Left hindlimb (tissue), 1 donor: Measurements from ENCODE around the gene CCDC51.

Experiments used
- DNase-seq: peaks from one replicate; pipeline ENCODE4 v3.0.0-alpha.2; 2018

CCDC51 gene

GRCh38 chr3:48419149-48419548 lies 20.8 kb downstream of the CCDC51 start:
- no peak for DNase-seq

GRCh38 chr3:48418651-48419050 lies 21.3 kb downstream of the CCDC51 start:
- no peak for DNase-seq

- DNase-seq, result no peak
Measured at GRCh38 chr3:48418140-48418539, 21.8 kb downstream of the CCDC51 start.

GRCh38 chr3:48417529-48418108 lies 22.3 kb downstream of the CCDC51 start:
- no peak for DNase-seq

- no peak for DNase-seq
Measured at GRCh38 chr3:48416546-48416945, 23.4 kb downstream of the CCDC51 start.

GRCh38 chr3:48416091-48416505 lies 23.8 kb downstream of the CCDC51 start:
- DNase-seq, result no peak

- no peak for DNase-seq
Measured at GRCh38 chr3:48415251-48415953, 24.5 kb downstream of the CCDC51 start.

GRCh38 chr3:48414376-48415250 lies 25.3 kb downstream of the CCDC51 start:
- DNase-seq, result peak; percentile 21

GRCh38 chr3:48413611-48414010 lies 26.3 kb downstream of the CCDC51 start:
- no peak for DNase-seq

- peak; percentile 40 for DNase-seq
Measured at GRCh38 chr3:48413086-48413485, 26.8 kb downstream of the CCDC51 start.

GRCh38 chr3:48412375-48413001 lies 27.4 kb downstream of the CCDC51 start:
- peak; percentile 29 for DNase-seq

GRCh38 chr3:48411606-48412374 lies 28.1 kb downstream of the CCDC51 start:
- no peak for DNase-seq

GRCh38 chr3:48411041-48411588 lies 28.8 kb downstream of the CCDC51 start:
- DNase-seq, result peak; percentile 16

- DNase-seq, result peak; percentile 29
Measured at GRCh38 chr3:48410205-48411040, 29.5 kb downstream of the CCDC51 start.

GRCh38 chr3:48409291-48410201 lies 30.4 kb downstream of the CCDC51 start:
- DNase-seq, result no peak

- DNase-seq, result no peak
Measured at GRCh38 chr3:48408823-48409281, 31.1 kb downstream of the CCDC51 start.

- peak; percentile 20 for DNase-seq
Measured at GRCh38 chr3:48407542-48408099, 32.3 kb downstream of the CCDC51 start.

- DNase-seq, result peak; percentile 14
Measured at GRCh38 chr3:48406443-48407431, 33.2 kb downstream of the CCDC51 start.
